CD4-positive, alpha-beta memory T cell (primary cell): ENCODE results near the gene CCL2. TPM values are rescaled to one million over a fixed set of nuclear protein-coding genes. Genes with fewer than 3 reads are reported as not detected.

Experiments used
- CTCF ChIA-PET: fragments of 350-600 bp; sonication (Branson Sonifier 250); formaldehyde crosslinking; loops from one replicate; lab custom pipeline; 2021; ENCODE audit warnings: inconsistent platforms; ENCODE audit not compliant: partially characterized antibody; lab: Charles Lee
- POLR2A ChIA-PET: fragments of 350-600 bp; sonication (Branson Sonifier 250); formaldehyde crosslinking; loops from one replicate; lab custom pipeline; 2021; ENCODE audit not compliant: partially characterized antibody; lab: Charles Lee
- DNase-seq, 5 donors: peaks; one replicate each; pipeline versions ENCODE4 v3.0.0 to v3.0.0-alpha.2; 2020 to 2022; ENCODE audit warnings: mixed read lengths in 1 of 5
- H3K27ac ChIP-seq: one replicate; pipeline ENCODE4 v1.7.0; 2013; ENCODE audit warnings: low read depth, low read length
- H3K27me3 ChIP-seq: 2 replicates; pipeline ENCODE4 v1.7.0; 2013; ENCODE audit warnings: mild to moderate bottlenecking, low read length, moderate library complexity; ENCODE audit not compliant: insufficient read depth
- H3K36me3 ChIP-seq: 2 replicates; pipeline ENCODE4 v1.7.0; 2013; ENCODE audit warnings: mild to moderate bottlenecking, low read length, moderate library complexity; ENCODE audit not compliant: insufficient read depth
- H3K4me1 ChIP-seq: 2 replicates; pipeline ENCODE4 v1.7.0; 2013; ENCODE audit warnings: mild to moderate bottlenecking, low read length, moderate library complexity; ENCODE audit not compliant: insufficient read depth
- H3K4me3 ChIP-seq, 2 donors: one replicate each; pipeline ENCODE4 v1.7.0; 2013; ENCODE audit warnings: low read length in 2 of 2, mild to moderate bottlenecking in 1 of 2
- H3K9me3 ChIP-seq, 2 donors: one replicate each; pipeline ENCODE4 v1.7.0; 2013; ENCODE audit warnings: low read length in 2 of 2, control low read depth in 1 of 2; ENCODE audit not compliant: control insufficient read depth in 1 of 2
- H3K27ac Mint-ChIP-seq, 7 donors: one replicate each; pipeline ENCODE4 v1.8.0; 2020 to 2021; ENCODE audit warnings: mixed read lengths in 7 of 7, mild to moderate bottlenecking in 6 of 7, inconsistent platforms in 3 of 7, moderate library complexity in 3 of 7
- H3K27me3 Mint-ChIP-seq, 2 donors: one replicate each; pipeline ENCODE4 v1.8.0; 2020 to 2021; ENCODE audit warnings: mixed read lengths in 2 of 2
- H3K36me3 Mint-ChIP-seq, 2 donors: one replicate each; pipeline ENCODE4 v1.8.0; 2020 to 2021; ENCODE audit warnings: mixed read lengths in 2 of 2, inconsistent platforms in 1 of 2, mild to moderate bottlenecking in 1 of 2
- H3K4me1 Mint-ChIP-seq, 4 donors: one replicate each; pipeline ENCODE4 v1.8.0; 2020 to 2021; ENCODE audit warnings: mixed read lengths in 4 of 4, mild to moderate bottlenecking in 1 of 4
- H3K4me3 Mint-ChIP-seq, 8 donors: one replicate each; pipeline ENCODE4 v1.8.0; 2020 to 2021; ENCODE audit warnings: mixed read lengths in 8 of 8, mild to moderate bottlenecking in 7 of 8, moderate library complexity in 6 of 8, inconsistent platforms in 3 of 8
- H3K9me3 Mint-ChIP-seq, 8 donors: one replicate each; pipeline ENCODE4 v1.8.0; 2020 to 2021; ENCODE audit warnings: mixed read lengths in 8 of 8, mild to moderate bottlenecking in 5 of 8, inconsistent platforms in 3 of 8, moderate library complexity in 1 of 8
- intact Hi-C: fragments of 100-400 bp; cut with micrococcal nuclease; formaldehyde crosslinking; loops from one replicate; pipeline ENCODE4 v1.15.1; 2023
- polyA plus RNA-seq, 2 donors: library from polyadenylated mRNA; unstranded; fragments of 300-500 nt; fragmentation: Illumina TruSeq; gene quantifications; one replicate each; pipeline ENCODE4 v1.2.3, GENCODE V29; 2021
- total RNA-seq, 2 experiments: library from RNA; stranded (reverse); gene quantifications; one replicate each; pipeline ENCODE4 v1.2.3, GENCODE V29; 2021

The CCL2 gene
- total and polyA plus RNA-seq, 4 experiments from 2014 or later = 16.7 to 20.7 TPM; not detected in 2

- no peak for DNase-seq
- no peaks in the 10 kb centered on the region for H3K36me3 ChIP-seq
These were observed 14.0 kb upstream of the CCL2 start for GRCh38 chr17:34241062-34241461.

GRCh38 chr17:34242587-34243363 is 12.3 kb upstream of the CCL2 start:
- H3K27me3 Mint-ChIP-seq = peaks cover 8 to 9% of the 10 kb centered on the region in 2 donors
- Histone ChIP-seq H3K27me3 (peaks cover 7% of the 10 kb centered on the region), H3K36me3 (no peaks in the 10 kb centered on the region), H3K4me1 (no peaks in the 10 kb centered on the region), H3K9me3 (no peaks in the 10 kb centered on the region), H3K27ac (no peak overlapping the region), H3K4me3 (no peak overlapping the region)
- intact Hi-C loops = no loop called here
- H3K36me3 Mint-ChIP-seq = no peaks in the 10 kb centered on the region
- CTCF ChIA-PET = no interaction called here
- peaks cover 0 to 3% (median 0%) of the 10 kb centered on the region in 8 donors for H3K9me3 Mint-ChIP-seq
- H3K27ac Mint-ChIP-seq = no peak overlapping the region
- no peak for DNase-seq
- no peak overlapping the region for H3K4me3 Mint-ChIP-seq
- POLR2A ChIA-PET = no interaction called here
- H3K4me1 Mint-ChIP-seq = no peaks in the 10 kb centered on the region

More at GRCh38 chr17:34241062-34241461, 14.0 kb upstream of the CCL2 start:
- Mint-ChIP-seq H3K27ac (no peak overlapping the region), H3K36me3 (no peaks in the 10 kb centered on the region), H3K9me3 (no peaks in the 10 kb centered on the region), H3K4me1 (no peaks in the 10 kb centered on the region), H3K27me3 (peaks cover 7 to 15% of the 10 kb centered on the region in 2 donors), H3K4me3 (no peak overlapping the region)
- Histone ChIP-seq H3K27ac (no peak overlapping the region), H3K4me1 (no peaks in the 10 kb centered on the region), H3K9me3 (no peaks in the 10 kb centered on the region), H3K27me3 (no peaks in the 10 kb centered on the region), H3K4me3 (no peak overlapping the region)
- CTCF ChIA-PET = no interaction called here
- POLR2A ChIA-PET = no interaction called here
- intact Hi-C loops = no loop called here

GRCh38 chr17:34243364-34244320 is 11.4 kb upstream of the CCL2 start:
- Mint-ChIP-seq H3K27ac (no peak overlapping the region), H3K9me3 (peaks cover 0 to 3% (median 0%) of the 10 kb centered on the region in 8 donors), H3K4me3 (no peak overlapping the region), H3K4me1 (no peaks in the 10 kb centered on the region), H3K27me3 (peaks cover 8 to 9% of the 10 kb centered on the region in 2 donors), H3K36me3 (no peaks in the 10 kb centered on the region)
- peaks cover 7% of the 10 kb centered on the region for H3K27me3 ChIP-seq
- no peaks in the 10 kb centered on the region for H3K9me3 ChIP-seq
- no peaks in the 10 kb centered on the region for H3K36me3 ChIP-seq
- no peak overlapping the region for H3K4me3 ChIP-seq
- no peak overlapping the region for H3K27ac ChIP-seq
- H3K4me1 ChIP-seq = no peaks in the 10 kb centered on the region
- CTCF ChIA-PET = no interaction called here
- intact Hi-C loops = no loop called here
- POLR2A ChIA-PET = no interaction called here
- no peak for DNase-seq

GRCh38 chr17:34245351-34245905 is 9.7 kb upstream of the CCL2 start:
- CTCF ChIA-PET = interaction anchor here (1.1 kb wide), 1 partner anchor 11 kb away, joined by 3 read pairs; no protein-coding TSS in a partner anchor
- POLR2A ChIA-PET = no interaction called here
- H3K27ac ChIP-seq = no peak overlapping the region

GRCh38 chr17:34246446-34246845 is 8.6 kb upstream of the CCL2 start:
- H3K4me3 ChIP-seq = no peak overlapping the region
- DNase-seq = no peak
- Mint-ChIP-seq H3K9me3 (peaks cover 0 to 3% (median 0%) of the 10 kb centered on the region in 8 donors), H3K36me3 (no peaks in the 10 kb centered on the region), H3K4me1 (no peaks in the 10 kb centered on the region), H3K4me3 (no peak overlapping the region), H3K27me3 (peaks cover 5% of the 10 kb centered on the region in 2 donors), H3K27ac (no peak overlapping the region)
- ChIA-PET CTCF (no interaction called here), POLR2A (no interaction called here)
- intact Hi-C loops = no loop called here
- no peaks in the 10 kb centered on the region for H3K9me3 ChIP-seq
- H3K4me1 ChIP-seq = no peaks in the 10 kb centered on the region
- H3K27ac ChIP-seq = no peak overlapping the region
- H3K36me3 ChIP-seq = no peaks in the 10 kb centered on the region
- peaks cover 7% of the 10 kb centered on the region for H3K27me3 ChIP-seq

More at GRCh38 chr17:34245351-34245905, 9.7 kb upstream of the CCL2 start:
- H3K4me3 Mint-ChIP-seq = no peak overlapping the region
- peaks cover 4 to 7% of the 10 kb centered on the region in 2 donors for H3K27me3 Mint-ChIP-seq
- Histone ChIP-seq H3K9me3 (no peaks in the 10 kb centered on the region), H3K36me3 (no peaks in the 10 kb centered on the region), H3K4me1 (no peaks in the 10 kb centered on the region), H3K4me3 (no peak overlapping the region), H3K27me3 (peaks cover 7% of the 10 kb centered on the region)
- H3K36me3 Mint-ChIP-seq = no peaks in the 10 kb centered on the region
- intact Hi-C loops = no loop called here
- no peak for DNase-seq
- no peak overlapping the region for H3K27ac Mint-ChIP-seq
- H3K4me1 Mint-ChIP-seq = no peaks in the 10 kb centered on the region
- H3K9me3 Mint-ChIP-seq = peaks cover 0 to 3% (median 0%) of the 10 kb centered on the region in 8 donors

GRCh38 chr17:34246881-34247280 is 8.2 kb upstream of the CCL2 start:
- H3K27ac ChIP-seq = no peak overlapping the region
- H3K4me1 ChIP-seq = no peaks in the 10 kb centered on the region
- no peak overlapping the region for H3K27ac Mint-ChIP-seq
- peaks cover 0 to 3% (median 0%) of the 10 kb centered on the region in 8 donors for H3K9me3 Mint-ChIP-seq
- H3K4me3 Mint-ChIP-seq = no peak overlapping the region
- no peaks in the 10 kb centered on the region for H3K9me3 ChIP-seq
- H3K27me3 Mint-ChIP-seq = peaks cover 3 to 5% of the 10 kb centered on the region in 2 donors
- ChIA-PET CTCF (no interaction called here), POLR2A (no interaction called here)
- no peak for DNase-seq
- intact Hi-C loops = no loop called here
- H3K4me3 ChIP-seq = no peak overlapping the region
- H3K27me3 ChIP-seq = peaks cover 7% of the 10 kb centered on the region
- H3K4me1 Mint-ChIP-seq = no peaks in the 10 kb centered on the region
- H3K36me3 ChIP-seq = no peaks in the 10 kb centered on the region
- no peaks in the 10 kb centered on the region for H3K36me3 Mint-ChIP-seq
